Measurements from ENCODE around the gene CYFIP1. TPM values are rescaled to one million over a fixed set of nuclear protein-coding genes. Genes with fewer than 3 reads are reported as not detected.

CYFIP1 gene
- total and polyA plus RNA-seq, 9 of the 15 experiments (the other 6 are each of a cell fraction or from before 2014, with no cell fraction given) = 3.8 to 59.8 (median 28.3) TPM

DNA sequence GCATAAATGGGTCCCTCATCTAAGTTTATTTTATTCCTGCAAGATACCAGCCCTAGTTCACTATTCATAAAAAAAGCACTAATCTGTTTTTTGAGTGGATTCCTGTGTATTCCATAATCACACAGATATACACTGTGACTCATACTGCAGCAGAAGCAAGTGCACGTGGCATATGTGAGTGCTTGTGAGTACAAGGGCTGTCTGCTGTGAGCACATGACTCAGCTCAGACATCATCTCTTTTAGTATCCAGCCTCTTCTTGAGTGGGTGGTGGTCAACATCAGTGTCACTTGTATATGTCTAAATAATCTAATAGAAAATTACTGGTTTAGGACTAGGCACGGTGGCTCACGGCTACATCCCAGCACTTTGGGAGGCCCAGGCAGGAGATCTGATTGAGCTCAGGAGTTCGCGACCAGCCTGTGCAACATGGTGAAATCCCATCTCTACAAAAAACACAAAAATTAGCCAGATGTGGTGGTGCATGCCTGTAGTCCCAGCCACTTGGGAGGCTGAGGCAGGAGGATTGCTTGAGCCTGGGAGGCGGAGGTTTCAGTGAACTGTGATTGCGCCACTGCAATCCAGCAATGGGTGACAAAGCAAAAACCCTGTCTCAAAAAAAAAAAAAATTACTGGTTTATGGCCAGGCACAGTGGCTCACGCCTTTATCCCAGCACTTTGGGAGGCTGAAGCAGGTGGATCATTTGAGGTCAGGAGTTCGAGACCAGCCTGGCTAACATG lies 91.9 kb downstream of the CYFIP1 start:
- 65% methylated on average over 8 of the region's 9 CpGs for WGBS (ENCODE audit: insufficient coverage, low coverage, missing lambda C conversion rate)
- FAIRE-seq (no peak), DNase-seq (ENCODE audit: extremely low read depth in 1 of 4, low spot score in 3 of 4) (peak in 3 of 4 experiments; percentile 32 to 65 (median 44)), ATAC-seq (peak; percentile 65)
- POLR2A ChIA-PET = interaction anchor here (0.6 to 0.8 kb wide), 2 partner anchors 44 to 50 kb away, joined by 3 read pairs; no protein-coding TSS in a partner anchor
- H3K9me1 ChIP-seq (ENCODE audit: control insufficient read depth, insufficient read depth, low read length) = no peaks in the 10 kb centered on the region
- H3K4me3 ChIP-seq = no peak overlapping the region
- BruUV-seq (replicated peaks) = no TSS peak
- H2AFZ ChIP-seq (ENCODE audit: low read depth, low read length) = no peak overlapping the region
- H3K9ac ChIP-seq (ENCODE audit: insufficient read depth in 1 of 2, low read depth in 2 of 2, low read length in 2 of 2) = peak overlapping the region in 1 of 2 experiments; percentile 9; a peak in 1 of 4 replicates
- peak overlapping the region; percentile 12; the same call in 1 of the 2 replicates for H3K4me2 ChIP-seq (ENCODE audit: insufficient read depth, low read length)
- H3K36me3 ChIP-seq (ENCODE audit: control insufficient read depth, insufficient read depth, low read length) = peaks cover under 1% of the 10 kb centered on the region; the same call in 2 of the 3 replicates
- CTCF ChIA-PET (ENCODE audit: low intra/inter-chr PET ratio) = no interaction called here
- H3K9me3 ChIP-seq (replicated peaks; ENCODE audit: control insufficient read depth, insufficient read depth, low read depth, low read length) = no peaks in the 10 kb centered on the region
- intact Hi-C loops (cut with micrococcal nuclease) = no loop called here
- H3K4me1 ChIP-seq (replicated peaks in 1 of 2; ENCODE audit: control insufficient read depth in 2 of 2, insufficient read depth in 2 of 2, low read length in 2 of 2) = peaks cover 15 to 31% of the 10 kb centered on the region in 2 experiments; a peak in 4 of 5 replicates
- H3K27ac ChIP-seq (ENCODE audit: extremely low read depth, low read depth, low read length) = peak overlapping the region; percentile 66; the same call in 2 of the 3 replicates
- H3K27me3 ChIP-seq (ENCODE audit: control insufficient read depth in 2 of 2, insufficient read depth in 2 of 2, low read length in 2 of 2) = no peaks in the 10 kb centered on the region
- in situ Hi-C loops (cut with MboI) = no loop called here
- no peaks in the 10 kb centered on the region for H3K79me2 ChIP-seq (ENCODE audit: control insufficient read depth, insufficient read depth, low read length)
- no peaks in the 10 kb centered on the region for H4K20me1 ChIP-seq (replicated peaks; ENCODE audit: control insufficient read depth, insufficient read depth, low read length)
- TF ChIP-seq TCF7L2 (IDR thresholded peaks at IDR 0.05; ENCODE audit: low read depth, low read length) (no peak), JUN (IDR thresholded peaks at IDR 0.05; ENCODE audit: borderline replicate concordance, low read depth, low read length) (peak; percentile 91), JUN (CRISPR knock-in tag; IDR thresholded peaks at IDR 0.05; ENCODE audit: borderline replicate concordance) (no peak; the same call in 1 of the 2 replicates), BRCA1 (IDR thresholded peaks at IDR 0.05) (no peak), BRCA1 (CRISPR knock-in tag; IDR thresholded peaks at IDR 0.05) (no peak), HNRNPH1 (optimal IDR thresholded peaks at IDR 0.05; ENCODE audit: low read depth, low read length) (no peak), PTTG1 (tag; IDR thresholded peaks at IDR 0.05; ENCODE audit: low read depth) (no peak), SMC3 (conservative IDR thresholded peaks at IDR 0.05; ENCODE audit: insufficient read depth, low read depth, low read length) (no peak), CCAR2 (IDR thresholded peaks at IDR 0.05; ENCODE audit: low read depth, low read length) (no peak), PRPF4 (IDR thresholded peaks at IDR 0.05; ENCODE audit: insufficient read depth, low read depth, low read length, poor library complexity, severe bottlenecking) (no peak), MIER1 (IDR thresholded peaks at IDR 0.05; ENCODE audit: low read depth) (no peak), ZFP30 (CRISPR knock-in tag; IDR thresholded peaks at IDR 0.05; ENCODE audit: borderline replicate concordance) (no peak), ZNF655 (CRISPR knock-in tag; IDR thresholded peaks at IDR 0.05) (no peak)
- TF ChIP-seq, protein P1, sequence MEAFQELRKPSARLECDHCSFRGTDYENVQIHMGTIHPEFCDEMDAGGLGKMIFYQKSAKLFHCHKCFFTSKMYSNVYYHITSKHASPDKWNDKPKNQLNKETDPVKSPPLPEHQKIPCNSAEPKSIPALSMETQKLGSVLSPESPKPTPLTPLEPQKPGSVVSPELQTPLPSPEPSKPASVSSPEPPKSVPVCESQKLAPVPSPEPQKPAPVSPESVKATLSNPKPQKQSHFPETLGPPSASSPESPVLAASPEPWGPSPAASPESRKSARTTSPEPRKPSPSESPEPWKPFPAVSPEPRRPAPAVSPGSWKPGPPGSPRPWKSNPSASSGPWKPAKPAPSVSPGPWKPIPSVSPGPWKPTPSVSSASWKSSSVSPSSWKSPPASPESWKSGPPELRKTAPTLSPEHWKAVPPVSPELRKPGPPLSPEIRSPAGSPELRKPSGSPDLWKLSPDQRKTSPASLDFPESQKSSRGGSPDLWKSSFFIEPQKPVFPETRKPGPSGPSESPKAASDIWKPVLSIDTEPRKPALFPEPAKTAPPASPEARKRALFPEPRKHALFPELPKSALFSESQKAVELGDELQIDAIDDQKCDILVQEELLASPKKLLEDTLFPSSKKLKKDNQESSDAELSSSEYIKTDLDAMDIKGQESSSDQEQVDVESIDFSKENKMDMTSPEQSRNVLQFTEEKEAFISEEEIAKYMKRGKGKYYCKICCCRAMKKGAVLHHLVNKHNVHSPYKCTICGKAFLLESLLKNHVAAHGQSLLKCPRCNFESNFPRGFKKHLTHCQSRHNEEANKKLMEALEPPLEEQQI (IDR thresholded peaks at IDR 0.05) = no peak
- TF ChIP-seq, protein P2, sequence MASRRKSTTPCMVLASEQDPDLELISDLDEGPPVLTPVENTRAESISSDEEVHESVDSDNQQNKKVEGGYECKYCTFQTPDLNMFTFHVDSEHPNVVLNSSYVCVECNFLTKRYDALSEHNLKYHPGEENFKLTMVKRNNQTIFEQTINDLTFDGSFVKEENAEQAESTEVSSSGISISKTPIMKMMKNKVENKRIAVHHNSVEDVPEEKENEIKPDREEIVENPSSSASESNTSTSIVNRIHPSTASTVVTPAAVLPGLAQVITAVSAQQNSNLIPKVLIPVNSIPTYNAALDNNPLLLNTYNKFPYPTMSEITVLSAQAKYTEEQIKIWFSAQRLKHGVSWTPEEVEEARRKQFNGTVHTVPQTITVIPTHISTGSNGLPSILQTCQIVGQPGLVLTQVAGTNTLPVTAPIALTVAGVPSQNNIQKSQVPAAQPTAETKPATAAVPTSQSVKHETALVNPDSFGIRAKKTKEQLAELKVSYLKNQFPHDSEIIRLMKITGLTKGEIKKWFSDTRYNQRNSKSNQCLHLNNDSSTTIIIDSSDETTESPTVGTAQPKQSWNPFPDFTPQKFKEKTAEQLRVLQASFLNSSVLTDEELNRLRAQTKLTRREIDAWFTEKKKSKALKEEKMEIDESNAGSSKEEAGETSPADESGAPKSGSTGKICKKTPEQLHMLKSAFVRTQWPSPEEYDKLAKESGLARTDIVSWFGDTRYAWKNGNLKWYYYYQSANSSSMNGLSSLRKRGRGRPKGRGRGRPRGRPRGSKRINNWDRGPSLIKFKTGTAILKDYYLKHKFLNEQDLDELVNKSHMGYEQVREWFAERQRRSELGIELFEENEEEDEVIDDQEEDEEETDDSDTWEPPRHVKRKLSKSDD (conservative IDR thresholded peaks at IDR 0.05; ENCODE audit: low read length) = no peak

Measured in K562 (cell line).